Measurements from ENCODE around the gene SORCS2.

SORCS2 gene

GRCh38 chr4:7746351-7747061 lies 554.2 kb downstream of the SORCS2 start:
- no peak for TF ChIP-seq CTCF (IDR thresholded peaks at IDR 0.05; ENCODE audit: low read depth, low read length)
- DNase-seq (ENCODE audit: extremely low read depth, low read depth) = no peak

- TF ChIP-seq CTCF (IDR thresholded peaks at IDR 0.05; ENCODE audit: low read depth, low read length) = no peak
- DNase-seq (ENCODE audit: extremely low read depth, low read depth) = no peak
These were observed 554.7 kb downstream of the SORCS2 start for GRCh38 chr4:7747062-7747385.

GRCh38 chr4:7747566-7747965 lies 555.2 kb downstream of the SORCS2 start:
- no peak for DNase-seq (ENCODE audit: extremely low read depth, low read depth)
- no peak for TF ChIP-seq CTCF (IDR thresholded peaks at IDR 0.05; ENCODE audit: low read depth, low read length)

- TF ChIP-seq CTCF (IDR thresholded peaks at IDR 0.05; ENCODE audit: low read depth, low read length) = no peak
- DNase-seq (ENCODE audit: extremely low read depth, low read depth) = no peak
These were observed 558.2 kb downstream of the SORCS2 start for GRCh38 chr4:7750523-7750922.

GRCh38 chr4:7750972-7751371 lies 558.6 kb downstream of the SORCS2 start:
- no peak for DNase-seq (ENCODE audit: extremely low read depth, low read depth)
- no peak for TF ChIP-seq CTCF (IDR thresholded peaks at IDR 0.05; ENCODE audit: low read depth, low read length)

- no peak for DNase-seq (ENCODE audit: extremely low read depth, low read depth)
- TF ChIP-seq CTCF (IDR thresholded peaks at IDR 0.05; ENCODE audit: low read depth, low read length) = no peak
These were observed 560.3 kb downstream of the SORCS2 start for GRCh38 chr4:7752649-7753048.

- no peak for TF ChIP-seq CTCF (IDR thresholded peaks at IDR 0.05; ENCODE audit: low read depth, low read length)
- no peak for DNase-seq (ENCODE audit: extremely low read depth, low read depth)
These were observed 560.9 kb downstream of the SORCS2 start for GRCh38 chr4:7753271-7753670.

Data from AG09319 (cell line).